Spleen (tissue), 7 donors: ENCODE measurements around the gene MKNK1.

Experiments
- CTCF ChIP-seq, 11 experiments: fragments of 200-600 bp in 7 of 11; fragments of 450-650 bp in 4 of 11; sonication (generic) in 4 of 11; IDR thresholded peaks in 8 of 11; conservative IDR thresholded peaks in 3 of 11; 1 replicate in 7 of 11; 2 replicates in 4 of 11; pipeline versions ENCODE4 v1.4.0 to v1.8.0; 2016 to 2021; ENCODE audit warnings: antibody characterized with exemption in 11 of 11, inconsistent platforms in 4 of 11, mild to moderate bottlenecking in 1 of 11
- POLR2AphosphoS5 ChIP-seq, 3 donors: sonication (generic); formaldehyde crosslinking; IDR thresholded peaks; one replicate each; pipeline ENCODE4 v1.5.1; 2017; ENCODE audit warnings: antibody characterized with exemption in 3 of 3
- donor health status: DM: no; HTN: no; CAD: no; lungs with moderate emphysema.
- donor health status: DM: no; HTN: no; CAD: no.
- donor health status: DM: no; HTN: no; CAD: no.

GRCh38 chr1:46512792-46513190 is 91.3 kb downstream of the MKNK1 start:
- TF ChIP-seq CTCF (IDR thresholded peaks at IDR 0.05 in 8 of 11, conservative IDR thresholded peaks at IDR 0.05 in 3 of 11) = no peak
- TF ChIP-seq POLR2AphosphoS5 (IDR thresholded peaks at IDR 0.05) = no peak
